ENCODE data around the gene BHLHA15.

Gene BHLHA15

GRCh38 chr7:98211221-98211675 lies at the start of gene BHLHA15:
Gene BHLHA15 (plus strand): TSS chr7:98211439. CDS start chr7:98212310, 871 bp downstream.
- DNase-seq (ENCODE audit: low read depth in 4 of 4, low spot score in 1 of 4), result peak in 1 of 4 experiments; percentile 9

- DNase-seq (ENCODE audit: low read depth in 4 of 4, low spot score in 1 of 4), result no peak
Observed at GRCh38 chr7:98162758-98163157, 48.5 kb upstream of the BHLHA15 start.

GRCh38 chr7:98163269-98163668 lies 48.0 kb upstream of the BHLHA15 start:
- no peak for DNase-seq (ENCODE audit: low read depth in 4 of 4, low spot score in 1 of 4)

DNA sequence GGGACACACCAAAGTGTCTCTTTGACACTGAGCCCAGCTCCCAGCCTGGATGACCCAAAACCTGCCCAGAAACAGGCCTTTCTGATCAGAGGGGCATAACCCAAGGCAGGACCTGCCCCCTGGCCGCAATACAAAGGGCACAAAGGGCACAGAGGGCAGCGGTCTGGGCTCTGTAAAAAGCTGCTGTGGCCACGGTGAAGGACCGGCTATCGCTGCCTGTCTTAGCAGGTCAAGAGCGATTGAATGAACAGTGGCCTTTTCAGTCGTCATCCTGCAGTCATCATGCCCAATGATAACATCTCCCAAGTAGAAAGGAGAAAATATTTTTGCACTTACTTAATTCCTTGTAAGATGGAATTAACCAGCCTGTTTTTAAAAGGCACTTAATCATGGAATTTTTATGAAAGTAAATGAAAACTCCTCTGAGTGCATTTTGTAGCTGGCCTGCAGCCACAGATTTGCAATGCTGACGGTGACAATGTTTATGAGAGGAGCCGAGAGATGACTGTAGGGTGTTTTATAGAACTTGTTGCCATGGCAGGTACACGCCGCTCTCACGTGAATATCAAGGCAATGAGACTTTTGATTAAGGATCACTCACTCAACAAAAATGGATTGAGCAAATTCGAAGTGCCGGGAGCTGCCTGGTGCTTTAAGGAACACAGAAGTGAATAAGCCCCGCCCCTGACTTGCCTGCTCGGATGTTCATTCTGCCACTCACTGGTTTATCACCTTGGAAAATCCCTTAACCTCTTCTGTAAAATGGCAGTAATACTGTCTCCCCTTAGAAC lies 47.3 kb upstream of the BHLHA15 start:
- DNase-seq (ENCODE audit: low read depth in 4 of 4, low spot score in 1 of 4), result no peak

GRCh38 chr7:98165827-98166667 lies 45.2 kb upstream of the BHLHA15 start:
- peak; percentile 7 to 35 (median 20) for DNase-seq (ENCODE audit: low read depth in 4 of 4, low spot score in 1 of 4)

DNA sequence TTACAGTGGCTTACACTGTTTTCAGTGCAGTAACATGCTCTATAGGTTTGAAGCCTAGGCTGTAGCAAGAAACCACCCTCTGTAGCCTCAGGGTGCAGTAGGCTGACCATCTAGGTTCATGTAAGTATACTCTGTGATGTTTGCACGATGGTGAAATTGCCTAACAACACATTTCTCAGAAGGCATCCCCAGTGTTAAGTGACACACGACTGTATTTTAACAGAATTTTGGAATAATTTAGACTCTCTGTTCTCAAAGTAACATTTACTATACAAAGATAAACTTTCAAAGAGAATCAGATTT lies 44.6 kb upstream of the BHLHA15 start:
- no peak for DNase-seq (ENCODE audit: low read depth in 4 of 4, low spot score in 1 of 4)

DNA sequence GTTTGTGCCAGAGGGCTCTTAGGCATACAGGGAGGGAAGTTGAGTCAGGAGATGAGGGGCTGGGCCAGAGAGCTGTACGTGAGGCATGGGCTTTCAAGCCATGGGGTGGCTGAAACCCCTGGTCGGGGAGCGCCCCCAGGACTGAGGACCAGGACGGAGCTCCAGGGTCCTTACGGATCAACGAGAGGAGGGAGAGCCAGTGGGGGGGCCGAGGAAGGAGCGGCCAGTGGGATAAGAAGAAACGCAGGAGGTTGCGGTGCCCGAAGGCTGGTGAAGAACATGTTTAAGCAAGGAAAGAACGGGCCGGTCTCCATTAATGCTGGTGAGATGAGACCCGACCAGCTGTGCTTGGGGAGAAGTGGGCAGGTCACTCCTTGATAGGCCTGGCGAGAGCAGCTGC lies 43.6 kb upstream of the BHLHA15 start:
- no peak for DNase-seq (ENCODE audit: low read depth in 4 of 4, low spot score in 1 of 4)

DNA sequence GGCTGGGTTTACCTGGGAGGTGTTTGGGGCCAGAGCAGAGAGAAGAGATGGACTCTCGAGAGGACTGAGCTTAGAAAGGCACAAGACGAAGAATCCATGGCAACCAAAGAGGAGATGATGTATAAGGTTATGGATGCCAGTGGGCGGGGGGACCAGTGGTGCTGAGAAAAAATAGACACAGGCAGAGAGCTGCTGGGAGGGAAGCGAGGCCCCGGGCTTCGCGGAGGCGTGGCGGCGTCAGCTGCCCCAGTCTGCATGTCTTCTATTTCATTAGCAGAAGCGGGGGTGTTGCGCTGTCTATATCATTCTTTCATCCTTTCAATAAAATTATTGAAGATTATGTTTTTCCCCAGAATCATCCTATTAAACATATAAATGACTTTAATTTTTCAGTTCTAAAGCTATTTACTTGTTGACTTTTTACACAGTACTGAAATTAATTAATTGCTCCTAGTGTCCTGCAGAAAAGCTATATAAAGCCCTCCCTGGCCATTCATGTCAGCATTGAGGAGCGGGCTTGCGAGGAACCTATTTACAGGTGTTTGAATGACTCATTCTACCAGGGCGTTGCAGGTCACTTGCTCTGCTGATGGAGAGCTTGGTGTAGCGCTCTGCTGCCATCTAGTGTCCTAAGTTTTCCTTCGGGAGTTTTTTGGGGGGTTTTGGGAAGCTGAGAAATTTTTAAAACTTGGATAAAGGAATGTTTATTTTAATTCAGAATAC lies 42.9 kb upstream of the BHLHA15 start:
- DNase-seq (ENCODE audit: low read depth in 4 of 4, low spot score in 1 of 4), result peak; percentile 22 to 42 (median 39)

GRCh38 chr7:98168904-98169621 lies 42.2 kb upstream of the BHLHA15 start:
- DNase-seq (ENCODE audit: low read depth in 4 of 4, low spot score in 1 of 4), result no peak

DNA sequence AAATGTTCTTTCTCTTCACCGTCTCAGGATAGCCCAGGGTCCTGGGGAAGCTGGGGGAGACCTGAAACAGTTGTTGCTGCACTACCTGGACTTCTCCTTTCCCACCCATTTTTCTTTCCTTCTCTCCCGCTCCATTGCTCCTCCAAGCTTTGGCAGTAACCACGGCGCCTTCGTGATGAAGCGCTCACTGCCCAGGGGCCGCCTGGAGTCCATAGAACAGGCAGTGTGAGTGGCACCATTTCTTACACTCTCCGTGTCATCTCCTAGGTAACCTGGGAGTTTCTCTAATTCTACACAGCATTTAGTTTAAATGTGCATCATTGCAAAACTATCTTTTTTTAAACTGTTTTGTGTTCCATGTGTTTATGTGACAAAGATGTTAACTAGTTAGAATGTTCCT lies 40.3 kb upstream of the BHLHA15 start:
- DNase-seq (ENCODE audit: low read depth in 4 of 4, low spot score in 1 of 4), result no peak

DNA sequence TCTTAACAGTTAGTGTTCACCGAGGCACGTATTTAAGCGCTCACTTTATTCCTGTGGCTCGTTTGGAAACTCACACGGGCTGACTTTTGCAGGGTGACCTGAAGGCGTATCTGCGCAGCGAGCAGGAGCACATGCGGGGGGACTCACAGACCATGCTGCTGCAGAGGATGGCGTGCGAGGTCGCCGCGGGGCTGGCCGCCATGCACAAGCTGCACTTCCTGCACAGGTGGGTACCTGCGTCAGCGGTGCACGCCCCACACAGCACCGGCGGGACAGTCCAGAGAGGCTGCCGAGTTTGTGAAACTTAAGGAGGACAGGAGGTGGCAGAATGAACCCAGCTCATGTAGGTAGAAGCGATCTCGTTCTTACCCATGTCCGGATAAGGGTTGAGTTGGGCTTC lies 39.8 kb upstream of the BHLHA15 start:
- no peak for DNase-seq (ENCODE audit: low read depth in 4 of 4, low spot score in 1 of 4)

DNA sequence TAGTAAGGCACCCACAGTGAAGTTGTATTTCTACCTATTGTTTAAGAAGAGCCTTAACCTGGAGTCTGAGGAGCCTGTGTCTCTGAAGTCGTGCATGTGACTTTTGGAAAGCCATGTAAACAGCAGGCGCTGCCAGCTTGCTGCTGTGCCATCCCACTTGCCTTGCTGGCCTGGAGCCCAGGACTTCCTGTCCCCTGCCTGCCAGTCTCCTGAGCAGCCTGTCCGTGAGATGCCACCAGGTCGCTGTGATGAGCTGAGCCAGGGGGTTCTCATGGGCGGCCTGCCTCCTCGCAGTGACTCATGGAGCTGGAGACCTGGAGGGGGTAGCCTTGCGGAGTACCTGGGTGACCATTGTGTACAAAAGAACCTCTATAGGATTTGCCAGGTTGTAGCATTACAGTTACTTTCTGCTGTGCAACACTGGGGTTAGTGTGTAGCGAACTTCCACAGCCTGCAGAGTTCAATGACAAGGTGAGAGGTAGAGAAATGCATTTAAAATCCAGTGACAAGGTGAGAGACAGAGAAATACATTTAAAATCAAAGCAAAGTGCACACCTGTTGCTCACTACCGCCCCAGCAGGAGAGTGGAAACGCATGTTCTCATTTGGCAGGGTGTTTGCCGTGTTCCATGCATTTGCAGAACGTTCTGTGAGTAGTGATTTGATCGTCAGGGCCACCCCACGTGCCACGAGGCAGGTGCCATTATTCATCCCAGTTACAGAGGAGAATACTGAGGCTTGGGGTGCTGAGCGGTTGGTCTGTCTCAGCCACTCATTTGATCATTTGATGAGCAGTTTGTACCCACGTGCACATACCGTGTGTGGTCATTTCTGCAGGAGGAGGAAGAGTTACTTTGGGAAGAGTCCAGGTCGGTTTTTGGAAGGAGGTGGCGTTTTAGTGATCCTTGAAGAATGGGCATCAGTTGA lies 36.6 kb upstream of the BHLHA15 start:
- DNase-seq (ENCODE audit: low read depth in 4 of 4, low spot score in 1 of 4), result no peak

GRCh38 chr7:98175260-98175940 lies 35.8 kb upstream of the BHLHA15 start:
- DNase-seq (ENCODE audit: low read depth in 4 of 4, low spot score in 1 of 4), result no peak

GRCh38 chr7:98177553-98177952 lies 33.7 kb upstream of the BHLHA15 start:
- no peak for DNase-seq (ENCODE audit: low read depth in 4 of 4, low spot score in 1 of 4)

- no peak for DNase-seq (ENCODE audit: low read depth in 4 of 4, low spot score in 1 of 4)
Observed at GRCh38 chr7:98178321-98178720, 32.9 kb upstream of the BHLHA15 start.

- no peak for DNase-seq (ENCODE audit: low read depth in 4 of 4, low spot score in 1 of 4)
Observed at GRCh38 chr7:98178762-98179490, 32.3 kb upstream of the BHLHA15 start.

GRCh38 chr7:98180751-98181150 lies 30.5 kb upstream of the BHLHA15 start:
- no peak for DNase-seq (ENCODE audit: low read depth in 4 of 4, low spot score in 1 of 4)

DNA sequence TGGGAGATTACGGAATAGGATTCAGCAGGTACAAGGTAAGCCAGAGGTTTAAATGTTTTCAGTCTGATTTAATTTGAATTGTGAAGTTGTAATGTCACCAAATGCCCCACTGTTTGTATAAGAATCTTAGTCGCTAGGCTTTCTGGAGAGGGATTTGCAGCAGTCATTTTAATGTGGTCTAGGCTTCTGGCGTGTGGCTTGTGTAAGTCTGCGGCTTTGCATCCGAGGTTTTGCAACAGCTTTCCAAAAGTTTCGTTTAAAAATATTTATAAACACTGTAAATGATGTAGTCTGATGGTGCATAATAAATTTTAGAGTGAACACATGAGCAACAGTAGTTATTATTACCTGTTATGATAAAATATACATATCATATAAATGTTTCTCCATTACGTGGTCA lies 26.1 kb upstream of the BHLHA15 start:
- no peak for DNase-seq (ENCODE audit: low read depth in 4 of 4, low spot score in 1 of 4)

Measured in stimulated activated CD4-positive, alpha-beta T cell treated with anti-CD3 and anti-CD28 coated beads, Interleukin-1b, Interleukin-23, amount 100 ng/mL, for 24 hours (primary cell).